GOT3 (cell line): ENCODE results near the gene SLC41A3.
"Not testable (repeated sequence)": the region's sequence is repeated elsewhere in the genome, so short reads cannot be mapped to it uniquely, and the experiment has no call there.

ENCODE experiments used
- DNase-seq: peaks from one replicate; lab custom pipeline; 2025; ENCODE audit warnings: mixed read lengths; lab: John Stamatoyannopoulos, UW

SLC41A3 gene

DNA sequence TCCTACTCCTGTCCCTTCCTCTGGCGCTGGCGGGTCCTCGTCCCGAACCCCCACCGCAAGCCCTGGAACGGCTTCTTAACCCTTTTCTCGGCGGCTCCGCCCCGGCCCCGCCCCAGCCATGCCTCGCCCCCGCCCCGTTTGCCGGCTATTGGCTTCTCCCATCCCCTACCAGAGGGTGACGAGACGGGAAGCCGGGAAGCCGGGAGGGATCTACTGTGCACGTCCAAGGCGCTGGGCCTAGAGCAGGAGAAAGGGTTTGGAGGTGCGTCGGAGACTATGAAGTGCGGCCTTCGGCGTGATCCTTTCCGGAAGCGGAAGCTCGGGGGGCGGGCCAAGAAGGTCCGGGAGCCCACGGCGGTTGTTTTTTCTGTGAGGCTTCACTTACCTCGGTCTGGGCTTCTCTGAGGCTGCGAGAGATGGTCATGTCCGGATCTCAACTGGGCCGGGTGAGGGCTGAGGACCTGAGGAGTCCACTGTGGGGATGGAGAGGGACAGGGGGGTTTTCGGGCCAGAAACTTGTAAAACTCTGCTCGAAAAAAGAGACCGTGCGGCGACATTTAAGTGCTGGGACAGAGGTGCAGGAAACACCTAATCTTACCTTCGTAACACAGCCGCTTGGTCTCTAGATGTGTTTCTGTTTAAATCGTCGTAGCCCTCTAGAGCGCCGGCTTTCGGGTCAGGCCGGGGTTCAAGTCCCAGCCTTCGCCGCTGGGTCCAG is 93.5 kb downstream of the SLC41A3 start:
- DNase-seq = peak; percentile 73

GRCh38 chr3:125984951-125985350 is 99.0 kb downstream of the SLC41A3 start:
- DNase-seq = not testable (repeated sequence)

DNA sequence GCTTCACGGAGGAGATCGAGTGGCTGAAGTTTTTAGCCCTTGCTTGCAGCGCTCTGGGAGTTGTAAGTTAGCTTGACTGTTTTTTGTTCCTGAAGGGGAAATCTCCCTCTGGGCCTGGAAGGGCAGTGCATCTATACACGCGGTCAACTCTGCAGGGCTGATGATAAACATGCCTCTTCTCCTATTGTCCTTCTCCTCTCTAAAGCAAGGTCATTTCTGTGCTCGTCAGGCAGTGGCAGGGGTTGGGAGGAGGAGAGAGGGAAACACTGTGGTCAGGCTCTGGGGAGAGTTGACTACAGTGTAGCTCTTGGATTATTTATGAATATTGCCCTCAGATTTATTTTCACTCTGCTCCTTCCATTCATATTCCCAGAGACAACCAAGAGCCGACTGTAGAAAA is 106.8 kb downstream of the SLC41A3 start:
- DNase-seq = not testable (repeated sequence)

DNA sequence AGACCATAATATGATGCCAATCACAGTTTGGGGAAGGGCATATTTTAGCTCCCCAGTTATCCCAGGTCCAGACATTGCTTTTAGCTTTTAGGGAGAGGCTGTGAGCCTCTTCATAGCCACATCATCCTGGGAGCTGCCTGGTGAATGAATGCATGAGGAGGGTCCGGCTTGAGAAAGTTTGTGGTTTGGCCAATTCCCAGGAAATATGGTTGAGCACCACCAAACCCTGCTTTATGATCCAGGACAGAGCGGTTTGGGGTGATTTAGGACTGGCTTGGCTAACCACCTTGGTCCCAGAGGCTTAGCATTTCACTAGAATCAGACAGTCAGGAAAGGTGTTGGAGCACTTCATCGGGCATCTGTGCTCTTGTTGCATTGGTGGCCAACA is 107.9 kb downstream of the SLC41A3 start:
- DNase-seq = not testable (repeated sequence)

GRCh38 chr3:125975245-125976002 is 108.5 kb downstream of the SLC41A3 start:
- DNase-seq = not testable (repeated sequence)

DNA sequence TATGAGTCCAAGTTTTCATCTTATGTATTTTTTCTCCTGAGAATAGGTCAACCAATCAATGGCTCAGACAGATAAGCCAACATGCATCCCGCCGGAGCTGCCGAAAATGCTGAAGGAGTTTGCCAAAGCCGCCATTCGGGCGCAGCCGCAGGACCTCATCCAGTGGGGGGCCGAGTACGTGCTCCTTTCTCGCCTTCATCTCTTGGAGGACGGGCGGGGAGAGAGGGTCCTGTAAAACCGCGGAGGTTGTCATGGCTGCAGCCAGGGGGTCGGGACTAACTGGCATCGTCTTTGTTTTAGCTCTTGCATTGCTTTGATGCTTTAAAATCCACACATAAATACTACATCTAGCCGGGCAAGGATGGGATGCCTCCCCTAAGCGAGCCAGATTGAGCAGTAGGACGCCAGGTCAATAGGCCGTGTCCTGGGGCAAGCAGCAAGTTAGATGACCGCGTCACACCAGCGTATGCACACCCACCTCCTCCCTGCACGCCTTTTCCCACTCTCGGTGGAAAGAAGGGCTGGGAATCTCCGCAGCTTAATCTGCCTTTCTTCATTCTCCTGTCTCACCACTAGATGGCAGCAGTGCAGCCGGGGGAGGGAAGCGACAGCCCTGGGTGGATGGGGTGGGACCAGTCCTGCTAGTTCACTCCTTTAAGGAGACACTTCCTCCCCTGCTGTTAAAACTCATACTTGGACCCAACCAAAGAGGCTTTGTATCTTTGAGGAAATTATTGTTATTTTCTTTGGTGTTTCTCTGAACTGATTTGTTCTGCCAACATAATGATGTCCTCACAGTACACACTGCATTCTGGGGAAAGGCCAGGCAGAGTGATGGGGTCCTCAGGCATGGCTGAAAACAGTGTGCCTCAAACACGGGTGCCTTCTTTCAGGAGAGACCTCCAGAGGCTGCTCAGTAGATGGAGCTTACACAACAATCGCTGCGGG is 111.7 kb downstream of the SLC41A3 start:
- not testable (repeated sequence) for DNase-seq

DNA sequence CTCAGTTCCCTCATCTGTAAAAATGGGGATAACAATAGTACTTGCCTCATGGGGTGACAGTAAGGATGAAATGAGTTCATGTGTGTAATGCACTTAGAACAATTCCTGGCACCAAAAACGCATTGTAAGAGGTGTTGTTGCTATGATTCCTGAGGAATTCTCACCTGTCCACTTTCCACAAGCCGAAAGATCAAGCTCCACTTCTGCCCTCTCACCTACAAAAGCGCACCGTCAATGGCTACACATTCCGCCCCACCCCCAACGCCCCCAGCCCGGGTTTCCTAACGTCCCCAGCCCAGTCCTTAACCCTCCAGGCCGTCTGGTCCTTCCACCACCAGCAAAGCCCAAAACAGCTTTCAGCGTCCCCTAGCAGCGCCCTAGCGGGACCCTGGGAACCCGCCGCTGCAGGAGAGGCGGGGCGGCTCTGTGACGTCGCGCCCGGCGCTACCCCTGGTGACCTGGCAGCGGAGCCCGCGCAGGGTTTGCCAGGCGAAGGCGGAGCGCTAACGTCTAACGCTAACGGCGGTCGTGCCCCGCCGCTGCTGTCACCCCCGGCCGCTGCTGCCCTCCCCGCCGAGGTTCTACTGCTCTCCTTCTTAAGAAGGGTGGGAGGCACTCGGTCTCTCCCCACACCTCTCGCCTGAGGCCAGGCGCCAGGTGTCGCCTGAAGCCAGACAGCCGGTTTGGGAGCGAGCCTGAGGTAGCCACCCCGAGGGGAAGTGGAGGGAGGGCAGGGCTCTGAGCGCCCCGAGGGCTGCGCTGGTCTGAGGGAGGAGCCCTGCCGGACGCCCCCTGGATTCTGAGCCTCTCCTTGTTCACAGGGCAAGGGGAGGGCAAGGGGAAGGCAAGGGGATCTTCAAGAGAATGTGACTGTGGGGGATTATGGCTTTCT is 115.0 kb downstream of the SLC41A3 start, which contains the start of gene ROPN1B:
ROPN1B (plus strand) TSS at position 478 of the 892 bp plus-strand sequence. CDS start 2,877 bp downstream, outside the sequence.
- DNase-seq = not testable (repeated sequence)

- DNase-seq = not testable (repeated sequence)
These were observed 115.8 kb downstream of the SLC41A3 start for GRCh38 chr3:125968121-125968520.

DNA sequence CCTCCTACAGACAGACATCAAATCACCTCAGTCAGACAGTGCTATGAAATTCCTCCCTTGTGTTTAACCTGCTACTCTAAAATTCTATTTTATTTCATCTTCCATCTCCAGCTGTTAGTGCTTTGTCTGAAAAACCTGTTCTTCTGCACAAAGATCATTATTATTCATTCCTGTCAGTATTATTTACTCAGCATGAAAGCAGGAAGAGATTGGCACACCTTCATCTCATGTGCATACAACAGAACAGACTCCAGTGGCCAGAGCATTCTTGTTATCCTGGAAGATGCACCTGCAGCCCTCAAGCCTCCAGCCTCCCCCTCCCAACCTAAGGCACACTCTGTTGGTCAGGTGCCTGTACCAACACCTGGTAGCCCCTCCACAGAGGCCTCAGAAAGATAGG is 116.8 kb downstream of the SLC41A3 start:
- no peak for DNase-seq

- DNase-seq = no peak
These were observed 118.4 kb downstream of the SLC41A3 start for GRCh38 chr3:125965505-125965904.

DNA sequence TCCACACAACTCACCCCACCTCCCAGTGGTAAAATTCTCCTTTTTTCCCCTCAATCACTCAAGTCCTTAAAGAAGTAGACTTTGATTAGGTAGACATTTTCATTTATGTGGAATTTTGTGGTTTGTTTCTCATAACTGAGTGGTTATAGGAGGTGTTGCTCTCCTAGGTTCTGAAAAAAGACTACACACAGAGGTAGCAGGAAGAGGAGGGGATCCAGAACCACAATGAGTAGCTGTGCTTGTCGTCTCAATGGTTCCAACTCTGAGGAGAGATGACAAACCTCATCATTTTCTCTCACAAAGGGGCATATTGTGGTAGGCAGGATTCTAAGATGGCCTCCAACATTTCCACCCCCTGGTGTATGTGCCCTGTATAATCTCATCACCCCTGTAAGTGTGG is 120.1 kb downstream of the SLC41A3 start:
- DNase-seq = not testable (repeated sequence)

GRCh38 chr3:125961289-125961589 is 122.7 kb downstream of the SLC41A3 start:
- DNase-seq = no peak

GRCh38 chr3:125960456-125961288 is 123.3 kb downstream of the SLC41A3 start:
- DNase-seq = no peak

DNA sequence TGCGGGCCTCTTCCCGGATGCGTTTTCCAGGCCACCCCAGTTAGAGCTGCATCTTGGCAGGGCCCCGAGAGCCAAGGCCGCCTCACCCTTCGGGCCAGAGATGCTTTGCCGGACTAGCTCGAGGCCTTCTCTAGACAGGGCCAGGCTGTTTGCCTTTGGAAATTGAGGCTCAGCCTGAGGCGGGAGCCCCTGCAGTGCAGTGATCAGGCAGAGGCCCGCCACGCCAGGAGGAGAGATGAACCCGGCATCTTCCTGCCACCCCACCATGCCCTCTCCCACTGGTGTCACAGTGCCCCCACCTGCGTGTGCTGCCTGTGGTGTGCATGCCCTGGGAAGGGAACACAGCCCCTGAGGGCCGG is 123.9 kb downstream of the SLC41A3 start:
- no peak for DNase-seq

GRCh38 chr3:125959317-125960065 is 124.4 kb downstream of the SLC41A3 start:
- DNase-seq = no peak

DNA sequence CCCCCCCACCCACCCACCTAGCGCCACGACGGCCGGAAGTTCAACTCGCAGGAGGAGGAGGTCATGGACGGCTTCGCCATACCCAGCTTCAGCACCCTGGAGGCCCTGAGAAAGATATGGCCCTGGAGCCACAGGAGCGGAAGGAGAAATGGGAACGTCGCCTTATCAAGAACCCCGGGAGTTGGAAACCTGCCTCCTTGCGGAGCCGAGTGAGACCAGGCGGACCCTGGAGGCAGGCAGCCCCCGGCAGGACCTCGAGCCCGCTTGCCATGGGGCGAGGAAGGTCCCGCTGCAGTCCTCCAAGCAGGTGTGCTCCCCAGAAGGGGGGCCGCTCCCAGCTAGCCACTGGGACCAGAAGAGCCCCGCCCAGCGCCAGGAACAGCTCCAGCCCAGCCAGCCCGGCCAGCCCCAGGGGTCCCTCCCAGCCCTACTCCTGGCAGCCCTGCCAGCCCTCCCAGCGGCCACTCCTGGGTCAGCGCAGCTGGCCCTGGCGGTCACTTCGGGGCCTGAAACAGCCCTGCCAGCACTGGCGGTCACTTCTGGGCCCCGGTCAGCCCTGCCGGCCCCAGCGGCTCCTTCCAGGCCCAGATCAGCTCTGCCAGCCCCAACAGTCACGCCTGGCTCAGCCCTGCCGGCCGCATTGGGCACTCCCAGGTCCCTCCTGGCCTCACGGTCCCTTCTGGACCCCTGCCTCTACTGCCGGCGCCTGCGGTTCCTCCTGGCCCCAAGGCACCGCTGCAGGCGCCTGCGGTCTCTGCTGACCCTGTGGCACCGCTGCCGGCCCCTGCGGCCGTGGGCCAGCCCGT is 125.2 kb downstream of the SLC41A3 start:
- DNase-seq = no peak

- no peak for DNase-seq
These were observed 126.0 kb downstream of the SLC41A3 start for GRCh38 chr3:125957674-125958510.

GRCh38 chr3:125957020-125957419 is 126.9 kb downstream of the SLC41A3 start:
- DNase-seq = not testable (repeated sequence)
